DND-41 (cell line): ENCODE measurements around the gene LONP2.

Experiments
- CTCF ChIP-seq: IDR thresholded peaks from 2 replicates; pipeline ENCODE4 v1.5.1; 2012; ENCODE audit warnings: borderline replicate concordance, low read length, moderate library complexity, mild to moderate bottlenecking; ENCODE audit not compliant: poor library complexity, severe bottlenecking; ENCODE audit errors: extremely low read depth
- EZH2 ChIP-seq: IDR thresholded peaks from 3 replicates; pipeline ENCODE4 v1.6.1; 2012; ENCODE audit warnings: borderline replicate concordance, low read depth, mild to moderate bottlenecking, moderate library complexity, low read length, inconsistent platforms; ENCODE audit not compliant: severe bottlenecking

DNA sequence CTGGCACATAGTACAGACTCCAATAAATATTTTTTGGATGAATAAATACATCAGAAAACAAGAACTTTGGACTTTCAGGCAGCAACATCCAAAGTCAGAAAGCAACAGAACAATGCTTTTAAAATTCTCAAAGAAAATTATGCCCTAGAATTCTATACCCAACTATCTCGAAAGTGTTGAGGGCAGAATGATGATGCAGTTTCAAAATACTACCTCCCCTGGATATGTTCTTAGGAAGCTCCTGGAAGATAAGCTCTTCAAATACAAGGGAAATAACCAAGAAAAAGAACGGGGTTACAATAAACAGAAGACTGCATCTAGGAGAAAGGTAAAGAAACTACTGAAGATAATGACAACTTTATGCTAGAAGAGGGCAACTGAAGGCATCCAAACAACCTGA is 130.2 kb downstream of the LONP2 start:
- no peak for TF ChIP-seq CTCF
- TF ChIP-seq EZH2, result no peak
